Sigmoid colon (tissue), 7 donors: ENCODE measurements around the gene CBLN3. TPM values are rescaled to one million over a fixed set of nuclear protein-coding genes. Genes with fewer than 3 reads are reported as not detected.
"Not testable (repeated sequence)": the region's sequence is repeated elsewhere in the genome, so short reads cannot be mapped to it uniquely, and the experiment has no call there.

Source experiments
- DNase-seq: peaks from one replicate; pipeline ENCODE4 v3.0.0-alpha.2; 2019
- H3K27ac ChIP-seq, 4 donors: fragments of 200-600 bp; sonication (generic); one replicate each; pipeline ENCODE4 v1.5.1; 2016 to 2019; ENCODE audit warnings: mild to moderate bottlenecking in 1 of 4
- H3K27me3 ChIP-seq, 3 donors: fragments of 200-600 bp; sonication (generic); one replicate each; pipeline ENCODE4 v1.5.1; 2019; ENCODE audit warnings: mild to moderate bottlenecking in 1 of 3
- H3K36me3 ChIP-seq, 4 donors: fragments of 200-600 bp; sonication (generic); one replicate each; pipeline ENCODE4 v1.5.1; 2016 to 2019
- H3K4me1 ChIP-seq, 4 donors: fragments of 200-600 bp; sonication (generic); one replicate each; pipeline ENCODE4 v1.5.1; 2017 to 2019
- H3K4me3 ChIP-seq, 4 donors: fragments of 200-600 bp; sonication (generic); one replicate each; pipeline ENCODE4 v1.5.1; 2017 to 2019; ENCODE audit warnings: mild to moderate bottlenecking in 2 of 4, moderate library complexity in 1 of 4
- H3K9me3 ChIP-seq, 4 donors: fragments of 200-600 bp in 3 of 4; sonication (generic) in 3 of 4; one replicate each; pipeline versions ENCODE4 v1.5.1 to v1.6.1; 2013 to 2019
- CTCF ChIP-seq, 4 experiments: fragments of 450-650 bp in 3 of 4; fragments of 200-600 bp in 1 of 4; IDR thresholded peaks; one replicate each; pipeline ENCODE4 v1.5.1; 2016 to 2019; ENCODE audit warnings: antibody characterized with exemption in 4 of 4, mild to moderate bottlenecking in 3 of 4, moderate library complexity in 2 of 4
- EP300 ChIP-seq, 4 donors: sonication (generic); formaldehyde crosslinking; IDR thresholded peaks; one replicate each; pipeline ENCODE4 v1.6.1; 2017; ENCODE audit warnings: antibody characterized with exemption in 4 of 4
- POLR2A ChIP-seq, 2 donors: fragments of 450-650 bp; IDR thresholded peaks; one replicate each; pipeline ENCODE4 v1.6.1; 2016; ENCODE audit warnings: antibody characterized with exemption in 2 of 2, mild to moderate bottlenecking in 2 of 2, moderate library complexity in 2 of 2
- POLR2AphosphoS5 ChIP-seq, 4 donors: sonication (generic); formaldehyde crosslinking; IDR thresholded peaks; one replicate each; pipeline ENCODE4 v1.6.1; 2017; ENCODE audit warnings: antibody characterized with exemption in 4 of 4
- WGBS, 2 donors: extraction: QIAGEN DNeasy Blood & Tissue Kit; methylation state at CpG; one replicate each; pipeline ENCODE4 v1.1.7; 2013; 5-methylcytosine and 5-hydroxymethylcytosine counted together
- intact Hi-C: fragments of 100-400 bp; cut with DNase I; formaldehyde crosslinking; loops from one replicate; pipeline ENCODE4 v1.15.1; 2023
- polyA plus RNA-seq, 3 donors: library from polyadenylated mRNA; stranded (reverse); fragments of 200-250 nt; gene quantifications; one replicate each; pipeline ENCODE4 v1.2.3, GENCODE V29; 2013
- total RNA-seq, 4 donors: library from RNA; depleted of rRNA; stranded (reverse); fragments of >200 nt; gene quantifications; one replicate each; pipeline ENCODE4 v1.1.0, GENCODE V29; 2016
- donor health status: healthy with polysubstance abuse.
- donor health status: Bipolar disorder and iron deficiency.
- donor health status: healthy.

CBLN3 gene
- 1 to 10 TPM; 1.4 to 8.9 (median 2.1) TPM for total RNA-seq
- 1 to 10 TPM in 2 of 3 donors, under 1 TPM in 1; 0.46 to 3.6 (median 1.2) TPM for polyA plus RNA-seq

GRCh38 chr14:24429395-24430142 is at the start of gene CBLN3, which contains the start of gene KHNYN:
CBLN3 (minus strand) TSS chr14:24429668; CDS start chr14:24429054, 614 bp downstream.
KHNYN (plus strand) TSS chr14:24429954; CDS start chr14:24430731, 777 bp downstream.
- peak; percentile 97 for DNase-seq
- H3K4me1 ChIP-seq, result peaks cover 0 to 40% (median 33%) of the 10 kb centered on the region in 4 donors
- TF ChIP-seq POLR2A (IDR thresholded peaks at IDR 0.05), result peak; percentile 98 to 99
- peak; percentile 92 to 98 (median 96) for TF ChIP-seq POLR2AphosphoS5 (IDR thresholded peaks at IDR 0.05)
- peak in 1 of 4 donors; percentile 4 for TF ChIP-seq EP300 (IDR thresholded peaks at IDR 0.05)
- peak in 1 of 4 experiments; percentile 7 for TF ChIP-seq CTCF (IDR thresholded peaks at IDR 0.05)

GRCh38 chr14:24475261-24475660 is 45.8 kb upstream of the CBLN3 start:
- no peaks in the 10 kb centered on the region for H3K27me3 ChIP-seq
- TF ChIP-seq EP300 (IDR thresholded peaks at IDR 0.05), result no peak
- intact Hi-C loops, result no loop called here
- no peaks in the 10 kb centered on the region for H3K9me3 ChIP-seq
- WGBS, 2 donors, result 60 to 90% methylated on average over 4 of the region's 4 CpGs
- H3K27ac ChIP-seq, result no peak overlapping the region
- no peak overlapping the region for H3K4me3 ChIP-seq
- no peaks in the 10 kb centered on the region for H3K36me3 ChIP-seq
- no peak for DNase-seq
- no peaks in the 10 kb centered on the region for H3K4me1 ChIP-seq

More at GRCh38 chr14:24429395-24430142, at the start of gene CBLN3, which contains the start of gene KHNYN:
- Histone ChIP-seq H3K36me3 (peaks cover 0 to 28% (median 13%) of the 10 kb centered on the region in 4 donors), H3K4me3 (peak within 1 kb of the TSS; percentile 73 to 87 (median 76)), H3K27me3 (no peaks in the 10 kb centered on the region), H3K9me3 (no peaks in the 10 kb centered on the region), H3K27ac (peak within 1 kb of the TSS; percentile 94 to 96 (median 95))
- intact Hi-C loops, result loop anchor here (2.0 to 10.0 kb wide), 3 partner anchors 31 to 1585 kb away; partner anchors contain the start of genes EMC9, NYNRIN, PSME2 and RNF31
- WGBS, 2 donors, result 4 to 5% methylated on average over 57 of the region's 57 CpGs

- no peaks in the 10 kb centered on the region for H3K4me1 ChIP-seq
- no peaks in the 10 kb centered on the region for H3K9me3 ChIP-seq
- no peak overlapping the region for H3K27ac ChIP-seq
- WGBS, 2 donors, result 70 to 74% methylated on average over 12 of the region's 12 CpGs
- intact Hi-C loops, result no loop called here
- DNase-seq, result no peak
- H3K4me3 ChIP-seq, result no peak overlapping the region
- no peaks in the 10 kb centered on the region for H3K27me3 ChIP-seq
- H3K36me3 ChIP-seq, result no peaks in the 10 kb centered on the region
- TF ChIP-seq POLR2AphosphoS5 (IDR thresholded peaks at IDR 0.05) (no peak), POLR2A (IDR thresholded peaks at IDR 0.05) (no peak), EP300 (IDR thresholded peaks at IDR 0.05) (no peak), CTCF (IDR thresholded peaks at IDR 0.05) (no peak)
These were observed 43.7 kb upstream of the CBLN3 start for GRCh38 chr14:24473211-24473610.

- H3K27ac ChIP-seq, intact Hi-C loops, H3K9me3 ChIP-seq, H3K4me3 ChIP-seq, H3K4me1 ChIP-seq, DNase-seq, H3K36me3 ChIP-seq, H3K27me3 ChIP-seq: not testable (repeated sequence)
- 93 to 96% methylated on average over 2 of the region's 2 CpGs for WGBS, 2 donors
These were observed 41.0 kb upstream of the CBLN3 start for GRCh38 chr14:24470450-24470849.

GRCh38 chr14:24465805-24466204 is 36.3 kb upstream of the CBLN3 start:
- no peak for TF ChIP-seq POLR2A (IDR thresholded peaks at IDR 0.05)
- TF ChIP-seq CTCF (IDR thresholded peaks at IDR 0.05), result no peak
- TF ChIP-seq EP300 (IDR thresholded peaks at IDR 0.05), result no peak
- TF ChIP-seq POLR2AphosphoS5 (IDR thresholded peaks at IDR 0.05), result no peak
- no peaks in the 10 kb centered on the region for H3K36me3 ChIP-seq
- H3K27me3 ChIP-seq, result no peaks in the 10 kb centered on the region
- H3K4me3 ChIP-seq, result no peak overlapping the region
- 85 to 93% methylated on average over 3 of the region's 3 CpGs for WGBS, 2 donors
- intact Hi-C loops, result no loop called here
- no peak for DNase-seq
- H3K4me1 ChIP-seq, result no peaks in the 10 kb centered on the region
- H3K9me3 ChIP-seq, result no peaks in the 10 kb centered on the region
- no peak overlapping the region for H3K27ac ChIP-seq
